HG02678 (cell line): ENCODE data around the gene XIAP.
"Not testable (repeated sequence)": the region's sequence is repeated elsewhere in the genome, so short reads cannot be mapped to it uniquely, and the experiment has no call there.

ENCODE experiments used
- ATAC-seq: cut with Tn5 transposase; IDR thresholded peaks from one replicate; pipeline ENCODE4 v1.9.1; 2021; ENCODE audit warnings: mild to moderate bottlenecking, moderate library complexity; ENCODE audit not compliant: unreplicated experiment

XIAP gene

GRCh38 chrX:123859846-123860838 is at the start of gene XIAP:
Gene XIAP, plus strand, starts transcription at chrX:123860053. Its CDS starts 25,610 bp downstream, at chrX:123885663.
- peak; percentile 72 for ATAC-seq

GRCh38 chrX:123814343-123814742 is 45.5 kb upstream of the XIAP start:
- no peak for ATAC-seq

- ATAC-seq, result not testable (repeated sequence)
Observed at GRCh38 chrX:123814934-123815394, 44.9 kb upstream of the XIAP start.

DNA sequence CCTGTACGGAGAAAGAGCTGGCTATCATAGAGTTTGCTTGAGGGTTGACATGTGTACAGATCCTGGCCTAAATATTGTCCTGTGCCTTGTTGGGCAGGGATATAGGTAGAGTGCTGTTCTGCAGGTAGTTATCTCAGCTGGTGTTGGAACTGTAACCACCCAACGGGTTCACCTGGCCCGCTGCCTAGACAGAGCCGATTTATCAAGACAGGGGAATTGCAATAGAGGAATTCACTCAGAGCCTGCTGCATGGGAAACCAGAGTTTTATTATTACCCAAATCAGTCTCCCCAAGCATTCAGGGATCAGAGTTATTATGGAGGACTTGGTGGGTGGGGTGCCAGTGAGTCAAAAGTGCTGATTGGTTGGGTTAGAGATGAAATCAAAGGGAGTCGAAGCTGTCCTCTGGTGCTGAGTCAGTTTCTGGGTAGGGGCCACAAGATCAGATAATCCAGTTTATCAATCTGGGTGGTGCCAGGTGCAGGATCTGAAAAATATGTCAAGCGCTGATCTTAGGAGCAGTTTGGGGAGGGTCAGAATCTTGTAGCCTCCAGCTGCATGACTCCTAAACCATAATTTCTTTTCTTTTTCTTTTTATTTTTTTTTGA is 42.5 kb upstream of the XIAP start:
- ATAC-seq, result no peak

DNA sequence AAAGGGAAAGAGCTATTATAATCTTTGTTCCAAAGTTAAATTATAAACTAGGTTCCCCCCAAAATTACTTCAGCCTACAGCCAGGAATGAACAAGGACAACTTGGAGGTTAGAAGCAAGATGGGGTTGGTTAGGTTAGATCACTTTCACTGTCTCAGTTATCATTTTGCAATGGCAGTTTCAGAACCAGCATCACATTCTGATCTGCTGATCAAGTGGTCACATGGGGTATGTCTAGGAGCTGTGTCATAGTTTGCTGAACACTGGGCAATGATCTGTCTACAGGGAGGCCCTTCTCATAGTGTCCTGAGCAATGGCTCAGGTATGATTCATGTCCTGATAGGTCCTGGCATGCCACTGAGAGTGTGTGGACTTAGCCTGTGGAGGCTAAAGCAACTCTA is 41.6 kb upstream of the XIAP start:
- no peak for ATAC-seq

DNA sequence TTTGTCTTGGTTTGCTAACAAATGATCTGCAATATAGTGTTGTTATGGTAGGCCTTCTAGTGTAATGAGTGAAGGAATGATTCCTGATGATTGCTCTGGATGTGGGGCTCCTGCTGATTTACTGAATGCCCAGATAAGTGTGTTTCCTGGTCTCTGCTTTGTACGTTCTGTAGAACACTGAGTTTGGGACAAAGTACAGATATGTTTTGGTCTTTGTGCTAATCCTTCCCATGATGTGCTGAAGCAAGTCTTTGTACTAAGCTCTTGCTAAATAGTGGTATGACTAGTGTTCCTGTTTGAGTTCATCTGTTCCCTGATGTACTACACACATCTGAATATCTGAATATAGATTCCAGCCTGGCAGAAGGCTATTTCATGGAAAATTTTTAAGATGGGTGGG is 36.9 kb upstream of the XIAP start:
- ATAC-seq, result no peak

DNA sequence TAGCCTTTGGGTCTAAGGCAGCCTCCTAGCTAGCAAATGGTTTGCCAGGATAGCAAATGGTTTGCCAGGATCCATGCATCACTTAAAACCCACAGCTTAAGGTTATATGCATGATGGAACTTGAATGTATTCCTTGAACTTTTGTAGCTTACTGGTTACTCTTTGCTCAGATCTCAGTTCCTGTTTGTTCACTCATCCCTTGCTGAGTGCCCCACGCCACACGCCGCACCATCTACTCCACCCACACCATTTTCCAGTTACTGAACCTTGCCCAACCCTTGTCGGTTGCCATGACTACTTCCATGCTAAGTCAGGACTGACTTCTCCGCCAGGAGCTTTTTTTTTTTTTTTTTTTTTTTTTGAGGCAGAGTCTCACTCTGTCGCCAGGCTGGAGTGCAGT is 29.5 kb upstream of the XIAP start:
- peak; percentile 81 for ATAC-seq

DNA sequence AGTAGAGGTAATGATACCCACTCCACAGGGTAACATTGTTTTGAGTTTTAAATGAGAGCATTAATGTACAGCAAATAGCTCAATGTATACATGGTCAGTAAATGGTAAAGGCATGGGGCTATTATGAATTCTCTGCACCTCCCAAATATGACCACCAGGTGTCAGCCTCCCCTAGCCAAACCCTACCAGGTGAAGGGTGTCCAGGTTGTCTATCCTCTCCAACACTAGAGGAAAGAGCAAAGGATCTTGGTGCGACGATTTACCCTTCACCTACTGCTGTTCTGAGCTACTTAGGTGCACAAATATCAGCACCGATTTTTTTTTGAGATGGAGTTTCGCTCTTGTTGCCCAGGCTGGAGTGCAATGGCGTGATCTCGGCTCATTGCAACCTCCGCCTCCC is 26.5 kb upstream of the XIAP start:
- ATAC-seq, result peak; percentile 73

DNA sequence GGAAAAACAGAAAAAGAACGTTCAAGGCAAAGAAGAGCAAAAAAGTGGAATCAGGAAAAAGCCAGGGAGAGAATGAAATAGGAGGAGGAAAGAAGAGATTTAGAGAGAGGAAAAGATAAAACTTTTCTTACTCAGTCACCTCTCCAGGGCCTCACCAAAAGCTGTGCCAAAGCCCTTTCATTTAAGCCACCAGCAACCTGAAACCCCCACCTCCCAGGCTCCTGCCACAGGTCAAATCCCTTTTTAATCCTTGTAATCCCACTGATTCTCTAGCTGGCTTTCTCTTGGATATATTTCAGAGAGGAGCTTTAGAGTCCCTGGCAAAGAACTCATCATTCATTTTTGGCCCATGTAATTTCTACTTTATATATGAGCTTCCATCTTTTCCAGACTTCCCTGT is 25.7 kb upstream of the XIAP start:
- no peak for ATAC-seq

DNA sequence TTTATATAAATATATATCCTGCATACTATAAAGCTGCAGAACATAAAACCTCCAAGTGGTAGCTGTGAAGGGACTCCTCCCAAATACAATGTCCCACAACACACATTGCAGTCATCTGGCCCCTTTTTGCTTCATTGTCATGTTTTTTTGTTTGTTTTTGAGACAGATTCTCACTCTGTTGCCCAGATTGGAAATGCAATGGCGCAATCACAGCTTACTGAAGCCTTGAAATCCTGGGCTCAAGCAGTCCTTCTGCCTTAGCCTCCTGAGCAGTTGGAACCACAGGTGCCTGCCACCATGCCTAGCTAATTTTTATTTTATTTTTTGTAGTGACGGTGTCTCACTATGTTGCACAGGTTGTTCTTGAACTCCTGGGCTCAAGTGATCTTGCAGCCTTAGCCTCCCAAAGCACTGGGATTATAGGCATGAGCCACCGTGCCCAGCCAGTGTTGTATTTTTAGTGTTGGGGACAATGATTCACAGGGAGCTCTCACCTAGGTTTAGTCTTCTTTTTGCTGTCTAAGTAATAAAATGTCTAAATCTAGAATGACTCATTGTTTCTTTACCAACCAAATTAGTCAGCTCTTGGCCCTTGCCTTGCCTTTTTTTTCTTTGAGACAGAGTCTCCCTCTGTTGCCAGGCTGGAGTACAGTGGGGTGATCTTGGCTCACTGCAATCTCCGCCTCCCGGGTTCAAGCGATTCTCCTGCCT is 24.0 kb upstream of the XIAP start:
- no peak for ATAC-seq

DNA sequence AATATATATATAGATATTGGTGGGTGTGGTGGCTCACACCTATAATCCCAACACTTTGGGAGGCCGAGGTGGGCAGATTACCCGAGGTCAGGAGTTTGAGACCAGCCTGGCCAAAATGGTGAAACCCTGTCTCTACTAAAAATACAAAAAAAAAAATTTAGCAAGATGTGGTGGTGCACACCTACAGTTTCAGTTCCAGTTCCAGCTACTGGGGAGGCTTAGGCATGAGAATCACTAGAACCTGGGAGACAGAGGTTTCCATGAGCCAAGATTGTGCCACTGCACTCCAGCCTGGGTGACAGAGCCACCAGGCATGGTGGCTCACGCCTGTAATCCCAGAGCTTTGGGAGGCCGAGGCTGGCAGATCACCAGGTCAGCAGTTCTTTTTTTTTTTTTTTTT is 14.7 kb upstream of the XIAP start:
- not testable (repeated sequence) for ATAC-seq

GRCh38 chrX:123846577-123847038 is 13.2 kb upstream of the XIAP start:
- ATAC-seq, result no peak

DNA sequence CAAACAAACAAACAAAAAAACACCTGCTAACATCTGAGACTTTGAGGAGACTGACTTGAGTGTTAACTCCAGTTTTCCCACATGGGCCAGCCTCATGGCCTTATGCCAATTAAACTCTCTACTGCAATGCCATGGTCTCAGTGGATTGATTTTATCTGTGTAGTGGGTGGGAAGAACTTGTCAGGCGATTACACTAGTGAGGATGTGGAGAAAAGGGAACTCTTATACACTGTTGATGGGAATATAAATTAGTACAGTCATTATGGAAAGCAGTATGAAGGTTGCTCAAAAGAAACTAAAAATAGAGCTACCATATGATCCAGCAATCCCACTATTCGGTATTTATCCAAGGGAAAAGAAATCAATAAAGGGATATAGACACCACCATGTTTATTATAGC is 12.8 kb upstream of the XIAP start:
- ATAC-seq, result no peak

GRCh38 chrX:123849096-123849495 is 10.8 kb upstream of the XIAP start:
- no peak for ATAC-seq

DNA sequence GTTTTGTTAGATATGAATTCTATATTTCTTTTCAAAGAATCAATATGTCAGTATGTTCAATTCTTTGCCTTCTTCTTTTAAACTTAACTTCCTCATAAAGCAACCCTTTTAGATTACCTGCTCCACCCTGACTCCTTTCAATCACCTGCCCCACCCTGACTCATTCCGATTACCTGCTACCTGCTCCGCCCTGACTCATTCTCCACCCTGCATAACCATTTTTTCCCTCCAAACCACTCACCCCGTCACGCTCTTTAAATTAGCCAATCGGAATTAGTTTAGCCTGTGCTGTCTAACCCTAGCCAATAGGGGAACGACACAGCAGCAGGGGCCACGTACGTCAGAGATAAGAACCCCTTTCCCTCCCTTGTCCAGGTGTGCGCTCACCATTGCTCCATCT is 9.9 kb upstream of the XIAP start:
- not testable (repeated sequence) for ATAC-seq

- ATAC-seq, result no peak
Observed at GRCh38 chrX:123851079-123851478, 8.8 kb upstream of the XIAP start.

- ATAC-seq, result no peak
Observed at GRCh38 chrX:123854329-123854728, 5.5 kb upstream of the XIAP start.

- peak; percentile 5 for ATAC-seq
Observed at GRCh38 chrX:123859409-123859845, 426 bp upstream of the XIAP start.

- no peak for ATAC-seq
Observed at GRCh38 chrX:123860983-123861382, 1.1 kb downstream of the XIAP start.

DNA sequence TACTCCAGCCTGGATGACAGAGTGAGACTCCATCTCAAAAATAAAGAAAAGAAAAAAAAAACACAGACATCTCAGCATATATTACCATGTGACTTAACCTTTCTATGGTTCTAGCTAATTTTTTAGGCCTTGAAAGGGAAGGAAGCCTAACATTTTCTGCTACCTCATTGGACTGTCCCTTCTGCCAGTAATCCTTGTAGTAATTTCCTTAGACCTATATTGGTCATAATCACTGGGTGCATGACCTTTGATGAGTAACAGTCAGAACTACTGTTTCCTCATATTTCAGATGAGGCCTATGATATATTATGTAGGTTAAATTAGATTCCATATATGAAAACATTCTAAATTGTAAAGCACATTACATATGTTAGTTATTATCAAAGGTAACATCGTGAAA is 9.6 kb downstream of the XIAP start:
- ATAC-seq, result no peak

DNA sequence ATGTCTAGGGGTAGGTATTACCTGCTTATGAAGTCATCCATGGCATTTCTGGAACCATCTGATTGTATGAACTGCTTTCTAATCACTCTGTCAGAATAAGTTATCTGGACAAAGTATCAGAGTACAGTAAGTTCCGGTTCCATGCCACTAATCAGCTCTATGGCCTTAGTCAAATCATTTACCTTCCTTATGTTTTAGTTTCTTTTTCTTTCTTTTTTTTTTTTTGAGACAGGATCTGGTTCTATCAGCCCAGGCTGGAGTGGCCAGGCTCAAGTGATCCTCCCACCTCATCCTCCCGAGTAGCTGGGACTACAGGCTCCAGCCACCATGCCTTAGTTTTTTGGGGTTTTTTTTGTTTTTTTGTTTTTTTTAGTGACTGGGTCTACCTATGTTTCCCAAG is 11.5 kb downstream of the XIAP start:
- ATAC-seq, result no peak
